Endothelial cell of umbilical vein (primary cell): ENCODE results near the gene CLIC1. TPM values are rescaled to one million over a fixed set of nuclear protein-coding genes. Genes with fewer than 3 reads are reported as not detected.

Source experiments
- BruUV-seq: library from RNA; stranded (reverse); fragments of 400-500 nt; replicated peaks from 2 replicates; lab custom pipeline; 2021; lab: Mats Ljungman, UMichigan
- CTCF ChIA-PET: fragments of 300-600, 350-600 bp; sonication (Branson Sonifier 250); formaldehyde crosslinking; loops from one replicate; lab custom pipeline; 2021; ENCODE audit warnings: antibody characterized with exemption, inconsistent platforms; lab: Charles Lee
- POLR2A ChIA-PET: fragments of 300-600, 350-600 bp; sonication (Branson Sonifier 250); formaldehyde crosslinking; loops from one replicate; lab custom pipeline; 2021; ENCODE audit warnings: antibody characterized with exemption, inconsistent platforms; lab: Charles Lee
- DNase-seq: peaks from one replicate; pipeline ENCODE4 v3.0.0-alpha.2; 2011; ENCODE audit warnings: low read depth, low spot score
- FAIRE-seq: peaks from 2 replicates; lab custom pipeline; 2011; peaks lifted over from hg19 to GRCh38; lab: Jason Lieb, UNC
- H2AFZ ChIP-seq: 2 replicates; pipeline ENCODE4 v1.6.0; 2012; ENCODE audit warnings: low read depth, low read length, control low read depth, inconsistent platforms
- H3K27ac ChIP-seq: 2 replicates; pipeline ENCODE4 v1.5.1; 2011; ENCODE audit warnings: low read depth, mild to moderate bottlenecking, control low read depth, low read length, moderate library complexity; ENCODE audit not compliant: insufficient read depth
- H3K27me3 ChIP-seq, 2 experiments: 2 replicates each; pipeline versions ENCODE4 v1.6.0 to v1.6.1; 2011; ENCODE audit warnings: low read length in 2 of 2, mixed read lengths in 1 of 2; ENCODE audit not compliant: control insufficient read depth in 2 of 2, insufficient read depth in 2 of 2
- H3K36me3 ChIP-seq, 2 experiments: 2 replicates in 1 of 2; 3 replicates in 1 of 2; pipeline ENCODE4 v1.5.1; 2011; ENCODE audit warnings: low read length in 2 of 2, mild to moderate bottlenecking in 1 of 2, moderate library complexity in 1 of 2; ENCODE audit not compliant: control insufficient read depth in 2 of 2, insufficient read depth in 2 of 2; ENCODE audit errors: extremely low read depth in 1 of 2
- H3K4me1 ChIP-seq: 3 replicates; pipeline ENCODE4 v1.5.1; 2011; ENCODE audit warnings: mild to moderate bottlenecking, low read length; ENCODE audit not compliant: control insufficient read depth, insufficient read depth; ENCODE audit errors: extremely low read depth
- H3K4me2 ChIP-seq: 2 replicates; pipeline ENCODE4 v1.6.1; 2011; ENCODE audit warnings: low read length, control low read depth, mixed read lengths; ENCODE audit not compliant: insufficient read depth
- H3K4me3 ChIP-seq, 3 experiments: fragments of 200-600 bp in 1 of 3; sonication (generic), shearing (Covaris generic) in 1 of 3; replicated peaks in 1 of 3; 2 replicates each; pipeline ENCODE4 v1.5.1; 2011 to 2016; ENCODE audit warnings: control low read depth in 3 of 3, low read length in 3 of 3, mild to moderate bottlenecking in 2 of 3, inconsistent platforms in 1 of 3, low read depth in 1 of 3, moderate library complexity in 1 of 3; ENCODE audit not compliant: insufficient read depth in 1 of 3
- H3K79me2 ChIP-seq: 2 replicates; pipeline ENCODE4 v1.6.0; 2012; ENCODE audit warnings: low read length, inconsistent platforms; ENCODE audit not compliant: control insufficient read depth, insufficient read depth
- H3K9ac ChIP-seq: replicated peaks from 2 replicates; pipeline ENCODE3; 2011; ENCODE audit warnings: low read length, control low read depth; ENCODE audit not compliant: insufficient read depth; ENCODE audit errors: extremely low read depth
- H3K9me1 ChIP-seq: replicated peaks from 3 replicates; pipeline ENCODE4 v1.6.0; 2011; ENCODE audit warnings: mild to moderate bottlenecking, low read length; ENCODE audit not compliant: control insufficient read depth, insufficient read depth; ENCODE audit errors: extremely low read depth
- H3K9me3 ChIP-seq: replicated peaks from 2 replicates; pipeline ENCODE4 v1.5.1; 2012; ENCODE audit warnings: low read length, inconsistent platforms; ENCODE audit not compliant: control insufficient read depth, insufficient read depth
- H4K20me1 ChIP-seq: replicated peaks from 2 replicates; pipeline ENCODE3; 2011; ENCODE audit warnings: mild to moderate bottlenecking, low read length; ENCODE audit not compliant: control insufficient read depth, insufficient read depth; ENCODE audit errors: extremely low read depth
- CTCF ChIP-seq, 2 donors: IDR thresholded peaks; 1 replicate in 1 of 2; 2 replicates in 1 of 2; pipeline ENCODE4 v1.5.1; 2011; ENCODE audit warnings: low read length in 2 of 2, mild to moderate bottlenecking in 2 of 2, moderate library complexity in 2 of 2, control low read depth in 1 of 2, inconsistent platforms in 1 of 2, low read depth in 1 of 2; ENCODE audit not compliant: insufficient read depth in 1 of 2; ENCODE audit errors: extremely low read depth in 1 of 2
- EZH2 ChIP-seq: IDR thresholded peaks from 2 replicates; pipeline ENCODE4 v1.6.1; 2012; ENCODE audit warnings: borderline replicate concordance, low read depth, mild to moderate bottlenecking, moderate library complexity, low read length, inconsistent platforms; ENCODE audit not compliant: severe bottlenecking
- FOS ChIP-seq: IDR thresholded peaks from 2 replicates; pipeline ENCODE4 v1.6.1; 2011; ENCODE audit warnings: mild to moderate bottlenecking, low read length, moderate library complexity, borderline replicate concordance; ENCODE audit not compliant: insufficient read depth
- GATA2 ChIP-seq: IDR thresholded peaks from 2 replicates; pipeline ENCODE4 v1.7.0; 2011; ENCODE audit warnings: low read depth, mild to moderate bottlenecking, moderate library complexity, mixed read lengths, low read length; ENCODE audit not compliant: insufficient read length, insufficient read depth
- JUN ChIP-seq: IDR thresholded peaks from 2 replicates; pipeline ENCODE4 v1.6.1; 2011; ENCODE audit warnings: borderline replicate concordance, low read depth; ENCODE audit not compliant: insufficient read length, insufficient read depth
- MAX ChIP-seq: IDR thresholded peaks from 2 replicates; pipeline ENCODE4 v1.6.1; 2011; ENCODE audit not compliant: insufficient read depth, insufficient read length
- MYC ChIP-seq: IDR thresholded peaks from one replicate; pipeline ENCODE4 v1.6.1; 2011; ENCODE audit warnings: mild to moderate bottlenecking, low read depth, low read length
- POLR2A ChIP-seq: IDR thresholded peaks from 2 replicates; pipeline ENCODE4 v1.6.1; 2012; ENCODE audit warnings: low read depth, mild to moderate bottlenecking, control low read depth, low read length
- POLR2AphosphoS5 ChIP-seq: IDR thresholded peaks from 2 replicates; pipeline ENCODE4 v1.6.1; 2012; ENCODE audit warnings: low read depth, mild to moderate bottlenecking, control low read depth, low read length, moderate library complexity; ENCODE audit not compliant: insufficient read depth
- dilution Hi-C: fragments of 300-500 bp; cut with MboI; formaldehyde crosslinking; loops from one replicate; pipeline ENCODE4 v1.15.0; 2019; ENCODE audit warnings: low sequenced_read_pairs; ENCODE audit not compliant: extremely low pct_ligation_motif_present
- intact Hi-C: fragments of 100-400 bp; cut with micrococcal nuclease; formaldehyde crosslinking; loops from one replicate; pipeline ENCODE4 v1.10.0; 2022
- polyA plus RNA-seq, 4 experiments: library from polyadenylated mRNA; depleted of rRNA in 3 of 4; stranded (reverse) in 3 of 4; unstranded in 1 of 4; fragments of >200 nt; gene quantifications; 2 replicates each; pipeline versions ENCODE4 v1.2.1 to v1.2.3, GENCODE V29; 2011 to 2012; ENCODE audit warnings: missing spikeins in 1 of 4
- total RNA-seq: library from RNA; stranded (reverse); gene quantifications from 2 replicates; pipeline ENCODE4 v1.2.3, GENCODE V29; 2021

Gene CLIC1
- total and polyA plus RNA-seq, 2 donors (not counting 3 experiments of a cell fraction or from before 2014, with no cell fraction given), result 543 to 578 TPM

GRCh38 chr6:31780507-31781243, 44.3 kb upstream of the CLIC1 start:
- dilution Hi-C loops, result no loop called here
- no peaks in the 10 kb centered on the region for H3K79me2 ChIP-seq
- no peak for FAIRE-seq
- ChIA-PET POLR2A (no interaction called here), CTCF (interaction anchor here (0.9 to 2.3 kb wide), 2 partner anchors 10 to 11 kb away, joined by 3 to 14 read pairs; no protein-coding TSS in a partner anchor)
- no peak overlapping the region for H3K27ac ChIP-seq
- TF ChIP-seq EZH2 (no peak), POLR2A (no peak), POLR2AphosphoS5 (no peak), MAX (no peak), MYC (no peak), JUN (no peak), CTCF (IDR thresholded peaks at IDR 0.05; ENCODE audit: extremely low read depth in 1 of 2, insufficient read depth in 1 of 2, low read depth in 1 of 2, low read length in 2 of 2) (no peak), GATA2 (no peak), FOS (no peak)
- BruUV-seq, result no TSS peak
- no peaks in the 10 kb centered on the region for H3K27me3 ChIP-seq
- H3K9me1 ChIP-seq, result no peaks in the 10 kb centered on the region
- peaks cover 8 to 45% of the 10 kb centered on the region in 2 experiments for H3K36me3 ChIP-seq
- H4K20me1 ChIP-seq, result no peaks in the 10 kb centered on the region
- DNase-seq, result no peak
- H2AFZ ChIP-seq, result no peak overlapping the region
- intact Hi-C loops, result no loop called here
- peaks cover 4% of the 10 kb centered on the region for H3K4me1 ChIP-seq
- H3K4me2 ChIP-seq, result no peak overlapping the region
- no peak overlapping the region for H3K9ac ChIP-seq
- H3K4me3 ChIP-seq, result no peak overlapping the region
- no peaks in the 10 kb centered on the region for H3K9me3 ChIP-seq
